ENCODE measurements around the gene FBXW12.
"Not testable (repeated sequence)": the region's sequence is repeated elsewhere in the genome, so short reads cannot be mapped to it uniquely, and the experiment has no call there.

FBXW12 gene, protein sequence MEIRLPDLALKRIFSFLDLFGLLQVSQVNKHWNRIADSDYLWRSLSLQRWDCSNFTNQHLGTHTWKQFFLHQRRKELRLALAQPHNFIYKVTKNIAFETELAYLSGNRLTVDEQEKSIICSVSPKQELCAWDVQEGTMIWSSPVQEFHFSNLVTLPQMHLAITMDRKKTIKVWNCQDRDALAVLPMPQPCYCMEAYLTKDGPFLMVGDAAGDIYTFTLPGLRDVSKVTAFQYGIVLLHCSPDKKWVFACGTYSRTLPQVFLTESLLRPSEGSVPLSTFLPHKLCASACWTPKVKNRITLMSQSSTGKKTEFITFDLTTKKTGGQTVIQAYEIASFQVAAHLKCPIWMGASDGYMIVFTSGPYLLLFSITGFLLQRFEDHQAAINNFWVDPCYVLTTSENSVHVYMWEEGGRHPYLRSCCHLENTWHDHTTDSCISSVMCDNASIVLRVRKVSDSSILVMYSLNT

DNA sequence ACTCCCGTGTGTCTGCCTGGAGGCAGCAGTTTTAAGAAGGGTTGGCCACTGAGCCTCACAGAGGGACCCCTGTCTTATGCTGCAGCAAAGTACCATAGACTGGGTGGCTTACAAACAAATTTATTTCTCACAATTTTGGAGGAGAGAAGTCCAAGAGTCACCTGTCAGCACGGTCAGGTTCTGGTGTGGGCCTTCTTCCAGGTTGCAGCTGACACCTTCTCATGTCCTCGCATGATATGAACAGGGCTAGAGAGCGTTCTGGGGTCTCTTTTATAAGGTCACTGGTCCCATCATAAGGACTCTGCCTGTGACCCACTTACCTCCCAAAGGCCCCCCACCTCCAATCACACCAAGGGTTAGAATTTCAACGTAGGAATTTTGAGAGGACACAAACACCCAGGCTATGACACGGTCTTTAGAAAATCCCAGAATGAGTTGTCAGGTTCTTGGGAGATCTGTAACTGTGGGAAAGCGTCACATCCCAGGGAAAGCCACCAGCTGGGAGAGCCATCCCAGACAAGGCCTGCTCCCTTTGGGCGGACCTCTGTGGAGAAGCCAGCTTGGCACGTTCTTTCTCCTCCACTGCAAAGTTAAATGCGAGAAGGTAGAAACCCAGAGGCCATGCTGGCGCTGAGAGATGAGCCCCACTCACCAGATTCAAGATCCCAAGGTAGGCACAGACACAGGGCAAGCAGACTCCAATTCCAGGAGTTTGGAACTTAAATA is at the start of gene FBXW12:
TSS of gene FBXW12 (plus strand) at position 569 of the 726 bp plus-strand sequence. CDS start 549 bp downstream, outside the sequence.
- DNase-seq (ENCODE audit: low read depth, low spot score), result no peak

DNA sequence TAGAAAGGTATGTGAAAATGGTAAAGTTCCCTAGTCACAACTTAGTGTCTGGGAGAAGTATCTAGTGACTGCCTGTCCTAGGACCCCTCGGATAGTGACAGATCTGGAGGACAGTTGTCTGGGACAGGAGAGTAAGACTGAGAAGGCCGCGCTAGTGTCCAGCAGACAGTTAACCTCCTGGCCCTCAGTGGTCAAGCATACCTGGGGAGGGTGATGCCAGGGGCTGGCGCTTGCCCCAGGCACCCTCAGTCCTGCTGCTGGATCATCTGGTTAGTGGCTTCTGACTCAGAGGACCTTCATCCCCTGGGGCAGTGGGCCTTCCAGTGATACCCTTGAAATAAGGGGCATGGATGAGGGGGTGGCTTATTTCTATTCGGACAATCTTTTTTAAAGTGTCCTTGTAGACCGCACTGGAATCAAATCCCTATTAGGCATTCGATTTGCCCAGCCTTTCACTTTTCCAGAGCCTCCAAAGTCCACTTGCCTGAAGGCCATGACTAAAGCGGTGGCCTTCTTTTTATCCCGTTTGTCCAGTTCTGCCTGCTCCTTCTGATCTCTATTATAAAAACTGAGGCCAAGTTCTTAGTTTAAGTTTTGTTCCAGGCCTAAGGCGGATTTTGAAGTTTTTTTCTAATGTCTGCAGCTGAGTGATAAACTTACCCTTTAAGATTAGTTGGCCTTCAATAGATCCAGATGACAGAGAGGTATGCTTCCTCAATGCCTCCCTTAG is 40.1 kb upstream of the FBXW12 start:
- not testable (repeated sequence) for DNase-seq (ENCODE audit: low read depth, low spot score)

DNA sequence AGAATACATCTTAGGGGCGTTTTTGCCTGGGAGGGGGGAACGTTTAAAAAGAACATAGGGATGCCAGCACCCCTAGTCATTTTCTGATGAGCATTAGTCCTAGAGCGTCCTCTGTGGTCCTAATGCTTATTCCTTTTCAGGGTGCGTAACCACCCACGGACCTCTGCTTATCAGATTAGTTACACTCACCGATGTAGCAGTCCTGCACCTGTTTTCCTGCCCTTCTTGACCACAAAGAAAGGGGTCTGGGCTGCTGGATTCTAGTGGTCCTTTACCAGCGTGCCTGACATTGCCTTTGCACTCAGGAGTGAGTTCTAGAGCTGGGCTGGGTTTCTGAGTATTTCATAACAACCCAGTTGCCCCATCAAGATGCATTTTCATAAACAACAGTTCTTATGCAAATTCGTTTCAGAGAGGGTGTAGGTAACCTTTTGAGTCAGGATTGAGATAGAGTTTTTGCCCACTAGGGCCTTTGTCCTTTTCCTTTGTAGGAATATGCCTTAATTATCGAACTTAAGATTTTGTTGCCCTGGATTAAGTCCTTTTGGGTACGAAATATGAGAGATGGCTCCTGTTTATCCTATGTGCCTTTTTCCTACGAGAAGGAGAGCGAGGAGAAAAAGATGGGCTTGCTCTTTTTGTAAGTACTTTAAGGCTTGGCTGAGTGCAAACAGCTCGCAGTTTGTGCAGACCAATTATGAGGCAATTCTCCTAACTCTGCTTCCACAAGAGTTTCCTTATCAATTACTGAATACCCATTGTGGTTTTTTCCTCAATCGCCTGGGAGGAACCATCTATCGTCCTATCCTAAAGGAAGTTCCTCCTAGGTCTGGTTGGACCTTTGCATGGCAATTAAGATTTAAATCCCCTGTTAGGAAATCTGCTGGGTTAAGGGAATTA is 38.4 kb upstream of the FBXW12 start, which contains the start of gene SPINK8:
TSS of gene SPINK8 (minus strand) at position 316 of the 900 bp plus-strand sequence. CDS start 5,320 bp downstream, outside the sequence.
- not testable (repeated sequence) for DNase-seq (ENCODE audit: low read depth, low spot score)

DNA sequence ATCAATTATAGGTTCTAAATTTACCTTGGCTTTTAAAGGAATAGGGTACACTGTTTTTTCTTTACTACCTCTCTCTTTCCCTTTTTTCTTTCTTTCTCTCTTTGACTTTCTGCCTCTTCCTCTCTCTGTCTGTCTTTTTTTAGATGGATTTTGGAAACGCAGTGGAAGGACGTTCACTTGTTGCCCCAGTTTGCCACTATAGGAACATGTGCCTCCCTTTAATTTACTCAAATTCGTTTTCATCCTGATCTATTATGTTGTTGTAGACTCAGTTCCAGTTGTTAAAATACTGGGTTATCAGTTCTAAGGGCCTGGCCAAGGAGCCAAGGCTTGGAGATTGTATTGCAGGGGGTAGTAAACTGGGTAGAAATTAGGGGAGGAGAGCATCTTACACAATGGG is 37.4 kb upstream of the FBXW12 start:
- no peak for DNase-seq (ENCODE audit: low read depth, low spot score)

DNA sequence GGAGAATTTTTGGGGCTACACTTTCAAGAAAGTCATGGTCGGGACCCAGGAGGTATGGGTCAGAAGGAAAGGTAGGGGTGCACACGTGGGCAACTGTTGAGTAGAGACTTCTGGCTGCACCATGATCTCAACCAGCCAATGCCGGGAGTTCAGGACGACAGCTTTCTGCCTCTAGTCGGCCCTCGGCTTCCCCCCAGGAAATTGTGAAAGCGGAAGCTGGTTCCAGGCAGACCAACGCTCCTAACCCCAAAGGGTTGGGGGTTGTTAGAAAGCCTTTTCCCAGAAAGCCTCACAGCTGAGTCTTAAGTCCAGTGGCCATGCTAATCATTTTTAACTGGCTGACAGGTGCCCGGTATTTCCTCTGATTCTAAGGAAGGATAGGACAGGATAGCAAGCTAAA is 36.7 kb upstream of the FBXW12 start:
- not testable (repeated sequence) for DNase-seq (ENCODE audit: low read depth, low spot score)

DNA sequence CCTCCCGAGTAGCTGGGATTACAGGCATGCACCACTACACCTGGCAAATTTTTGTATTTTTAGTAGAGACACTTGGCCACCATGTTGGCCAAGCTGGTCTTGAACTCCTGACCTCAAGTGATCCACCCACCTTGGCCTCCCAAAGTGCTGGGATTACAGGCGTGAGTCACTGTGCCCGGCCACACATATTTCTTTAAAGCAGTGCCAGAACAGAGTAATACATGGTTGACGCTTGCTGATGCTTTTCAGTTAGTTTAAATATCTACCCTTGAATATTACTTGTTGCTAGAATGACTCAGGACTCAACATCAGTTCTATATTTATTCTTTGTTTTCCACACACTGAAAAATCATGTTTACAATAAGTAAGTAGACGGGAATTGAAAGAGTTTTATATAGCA is 34.5 kb upstream of the FBXW12 start:
- not testable (repeated sequence) for DNase-seq (ENCODE audit: low read depth, low spot score)

DNA sequence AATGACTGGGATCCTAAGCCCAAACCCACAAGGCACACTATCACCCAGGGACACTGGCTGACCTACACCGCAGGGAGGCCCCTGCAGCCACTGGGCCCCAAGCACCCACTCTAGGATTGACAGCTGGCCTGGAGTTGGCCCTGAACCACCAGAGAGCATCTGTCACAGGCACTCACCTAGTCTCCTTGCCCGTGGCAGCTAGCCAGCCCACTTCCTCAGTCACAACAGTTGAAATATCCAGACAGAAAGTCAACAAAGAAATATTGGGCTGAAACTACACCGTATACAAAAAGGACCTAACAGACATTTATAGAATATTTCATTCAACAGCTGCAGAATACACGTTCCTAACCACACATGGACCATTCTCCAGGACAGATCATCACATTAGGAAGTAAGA is 33.4 kb upstream of the FBXW12 start:
- no peak for DNase-seq (ENCODE audit: low read depth, low spot score)

DNA sequence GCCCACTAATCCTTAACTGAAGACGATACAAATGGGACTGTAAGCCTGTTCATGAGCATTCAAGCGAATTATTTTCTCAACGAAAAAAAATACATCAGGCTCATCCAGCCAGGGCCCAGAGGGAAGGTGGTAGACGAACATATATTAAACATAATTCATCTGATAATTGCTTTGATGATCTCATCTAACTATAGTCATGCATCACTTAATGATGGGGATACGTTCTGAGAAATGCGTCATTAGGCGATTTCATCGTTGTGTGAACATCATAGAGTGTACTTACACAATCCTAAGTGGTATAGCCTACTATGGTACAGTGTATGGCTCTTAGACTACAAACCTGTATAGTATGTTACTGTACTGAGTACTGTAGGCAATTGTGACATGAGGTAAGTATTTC is 28.6 kb upstream of the FBXW12 start:
- no peak for DNase-seq (ENCODE audit: low read depth, low spot score)

DNA sequence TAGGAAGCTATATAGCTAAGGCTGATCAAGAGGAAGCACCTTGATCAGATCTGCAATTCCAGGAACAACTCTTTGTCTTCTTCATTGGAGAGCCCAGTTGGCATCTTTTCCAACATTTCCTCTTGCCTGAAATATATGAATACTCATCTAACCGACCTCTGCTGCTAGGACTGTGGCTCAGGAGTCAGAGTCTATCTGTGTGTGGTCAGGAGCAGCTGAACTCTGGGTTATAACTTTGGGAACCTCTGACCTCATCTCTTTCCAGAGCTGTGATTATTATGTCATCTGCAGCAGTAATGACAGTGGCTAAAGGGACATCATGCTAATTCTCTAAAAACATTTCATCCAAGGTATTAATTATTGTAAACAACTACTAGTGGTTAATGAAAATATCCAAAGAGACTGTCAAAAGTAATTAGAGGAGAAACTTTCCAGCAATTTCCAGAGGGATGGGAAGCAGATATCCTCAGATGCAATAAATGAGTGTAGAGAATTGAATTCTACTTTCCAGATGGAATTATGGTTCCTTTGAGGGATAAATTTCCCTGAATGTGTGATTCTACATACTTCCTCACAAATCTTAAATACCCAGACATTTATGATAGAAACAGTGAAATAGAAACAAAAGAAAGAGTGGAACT is 27.0 kb upstream of the FBXW12 start:
- no peak for DNase-seq (ENCODE audit: low read depth, low spot score)

DNA sequence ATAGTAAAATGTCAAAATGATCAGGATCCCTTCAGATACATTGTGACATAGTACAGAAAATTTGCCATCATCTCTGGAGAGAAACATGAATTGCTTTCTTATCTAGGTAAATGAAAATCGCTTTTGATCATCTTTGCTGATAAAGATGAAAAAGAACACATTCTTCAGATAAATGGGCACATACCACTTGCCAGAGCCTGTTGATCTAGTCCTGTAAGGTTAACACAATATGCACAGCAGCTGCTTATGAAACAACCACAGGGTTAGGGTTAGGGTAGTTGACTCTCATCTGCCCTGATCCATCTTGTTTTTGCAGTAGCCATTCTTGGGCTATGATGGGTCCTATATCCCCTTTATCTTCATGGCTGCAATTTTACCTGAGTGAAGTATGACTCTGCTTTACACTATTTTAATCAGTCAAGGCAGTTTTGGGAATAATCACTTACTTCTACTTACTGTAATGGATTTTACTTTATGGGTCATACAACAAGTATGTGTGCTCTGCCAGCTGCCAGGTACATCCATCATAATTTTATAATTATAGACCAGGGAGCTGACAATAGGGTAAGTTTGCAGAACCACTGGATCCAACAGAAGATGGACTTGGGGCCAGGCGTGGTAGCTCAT is 26.0 kb upstream of the FBXW12 start:
- no peak for DNase-seq (ENCODE audit: low read depth, low spot score)

DNA sequence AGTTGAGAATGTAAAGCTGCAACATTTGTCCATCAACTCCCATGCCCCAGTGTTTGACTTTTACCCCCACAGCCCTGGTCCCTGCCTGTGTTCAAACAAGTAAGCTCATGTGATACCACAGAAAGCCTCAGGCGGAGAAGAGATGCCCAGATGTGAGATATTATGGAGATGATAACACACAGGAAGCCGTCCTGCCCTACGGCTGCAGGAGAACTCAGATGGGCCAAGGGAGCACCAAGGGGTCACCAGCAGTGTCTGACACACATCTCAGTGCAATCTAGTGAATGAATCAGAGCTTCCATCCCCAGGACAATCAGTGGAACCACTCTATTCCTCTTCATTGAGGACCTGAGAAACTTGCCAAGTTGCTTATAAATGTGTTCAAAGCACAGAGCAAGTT is 24.5 kb upstream of the FBXW12 start:
- DNase-seq (ENCODE audit: low read depth, low spot score), result no peak

DNA sequence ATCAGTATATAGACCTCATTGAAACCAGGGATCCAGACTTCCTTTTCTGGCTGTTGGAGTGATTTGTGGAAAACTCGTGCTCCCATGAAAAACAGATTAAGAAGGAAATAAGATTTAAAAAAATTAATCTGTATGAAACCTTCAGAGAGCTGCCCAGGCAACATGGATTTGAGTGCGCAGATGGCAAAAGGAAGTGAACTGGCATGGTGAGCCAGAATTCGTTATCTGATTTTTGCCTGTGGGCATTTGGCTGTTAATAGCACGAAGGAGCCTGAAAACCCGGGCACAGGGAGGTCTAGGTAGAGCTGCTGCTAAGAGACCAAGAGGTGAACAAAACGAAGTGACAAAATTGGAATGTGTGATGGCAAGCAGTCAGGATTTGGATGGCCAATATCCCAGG is 19.5 kb upstream of the FBXW12 start:
- DNase-seq (ENCODE audit: low read depth, low spot score), result no peak

DNA sequence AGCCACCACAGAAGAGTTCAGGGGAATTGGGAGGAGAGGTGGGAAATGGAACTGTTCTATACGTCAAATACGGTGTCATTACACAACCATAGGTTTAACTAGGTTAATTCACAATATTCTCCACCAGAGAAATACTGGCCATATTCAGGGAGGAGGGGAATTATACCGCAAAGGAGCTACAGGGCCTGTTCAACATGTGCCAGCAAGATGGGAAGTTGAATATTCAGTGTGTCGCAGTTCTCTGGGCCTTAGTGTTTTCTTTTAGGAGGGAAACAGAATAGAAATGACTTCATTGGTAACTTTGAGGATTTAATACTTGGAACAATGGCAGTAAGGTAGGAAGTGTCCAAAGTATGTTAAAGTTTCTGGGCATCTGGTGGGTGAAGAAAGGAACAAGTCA is 18.0 kb upstream of the FBXW12 start:
- no peak for DNase-seq (ENCODE audit: low read depth, low spot score)

DNA sequence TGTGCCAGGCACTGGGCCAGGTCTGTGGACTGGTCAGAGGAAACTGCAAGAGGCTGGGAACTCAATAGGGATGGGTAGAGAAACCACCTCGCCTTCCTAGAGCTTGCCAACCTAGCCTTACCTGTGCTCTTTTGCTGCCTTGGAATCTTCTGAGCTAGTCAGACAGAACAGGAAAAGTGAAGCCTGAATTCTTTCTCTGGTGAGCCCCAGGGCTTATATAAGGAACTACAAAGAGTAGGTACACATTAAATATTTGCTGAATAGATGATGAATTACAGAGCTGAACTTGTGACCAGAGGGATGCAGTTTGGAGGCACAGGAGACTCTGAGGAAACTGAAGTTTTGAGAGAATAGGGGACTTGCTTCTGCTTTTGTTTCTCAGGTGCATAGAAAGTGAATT is 15.6 kb upstream of the FBXW12 start:
- DNase-seq (ENCODE audit: low read depth, low spot score), result no peak

DNA sequence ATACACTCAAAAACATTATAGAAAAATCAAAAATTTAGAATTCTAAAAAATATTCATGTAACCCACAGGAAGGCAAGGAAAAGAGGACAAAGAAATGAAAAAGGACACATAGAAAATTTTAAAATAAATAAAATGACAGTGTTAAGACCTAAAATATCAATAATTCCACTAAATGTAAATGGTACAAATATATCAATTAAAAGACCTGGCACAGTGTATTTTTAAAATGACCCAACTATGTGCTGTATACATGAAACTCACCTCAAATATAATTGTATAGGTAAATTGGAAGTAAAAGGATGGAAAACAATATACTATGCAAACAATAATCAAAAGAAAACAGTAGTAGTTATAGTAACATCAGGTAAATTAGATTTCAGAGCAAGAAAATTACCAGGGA is 10.1 kb upstream of the FBXW12 start:
- DNase-seq (ENCODE audit: low read depth, low spot score), result no peak

DNA sequence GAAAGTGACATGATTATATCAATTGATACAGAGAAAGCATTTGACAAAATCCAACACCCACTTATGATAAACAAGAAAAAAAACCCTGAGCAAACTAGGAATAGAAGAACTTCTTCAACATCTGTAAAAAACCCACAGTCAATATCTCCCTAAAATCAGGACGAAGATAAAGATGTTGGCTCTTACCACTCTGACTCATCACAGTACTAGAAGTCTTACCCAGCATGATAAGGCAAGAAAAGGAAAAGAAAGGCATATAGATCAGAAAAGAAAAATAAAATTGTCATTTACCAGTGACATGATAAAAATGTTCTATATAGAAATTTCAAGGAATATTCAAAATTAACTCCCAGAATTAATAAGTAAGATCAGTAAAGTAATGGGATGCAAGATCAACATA is 7.2 kb upstream of the FBXW12 start:
- DNase-seq (ENCODE audit: low read depth, low spot score), result no peak

DNA sequence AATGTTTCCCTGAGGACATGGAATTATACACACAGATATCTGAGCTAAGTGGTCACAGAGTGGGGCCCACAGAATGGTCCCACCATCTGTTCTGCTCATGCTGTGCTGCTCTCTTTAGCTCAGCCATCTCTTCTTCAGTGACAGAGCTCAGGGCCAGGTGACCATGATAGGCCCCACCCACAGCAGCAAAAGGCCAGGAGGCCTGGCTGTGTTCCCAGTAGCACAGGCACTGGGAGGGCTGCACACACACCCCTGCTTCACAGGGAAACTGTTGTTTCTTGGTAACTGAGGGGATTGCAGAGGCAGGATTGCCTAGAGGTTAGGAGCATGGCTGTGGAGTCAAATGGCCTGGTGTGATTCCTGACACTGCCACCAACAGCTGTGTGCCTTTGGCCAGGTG is 4.8 kb upstream of the FBXW12 start:
- DNase-seq (ENCODE audit: low read depth, low spot score), result no peak

DNA sequence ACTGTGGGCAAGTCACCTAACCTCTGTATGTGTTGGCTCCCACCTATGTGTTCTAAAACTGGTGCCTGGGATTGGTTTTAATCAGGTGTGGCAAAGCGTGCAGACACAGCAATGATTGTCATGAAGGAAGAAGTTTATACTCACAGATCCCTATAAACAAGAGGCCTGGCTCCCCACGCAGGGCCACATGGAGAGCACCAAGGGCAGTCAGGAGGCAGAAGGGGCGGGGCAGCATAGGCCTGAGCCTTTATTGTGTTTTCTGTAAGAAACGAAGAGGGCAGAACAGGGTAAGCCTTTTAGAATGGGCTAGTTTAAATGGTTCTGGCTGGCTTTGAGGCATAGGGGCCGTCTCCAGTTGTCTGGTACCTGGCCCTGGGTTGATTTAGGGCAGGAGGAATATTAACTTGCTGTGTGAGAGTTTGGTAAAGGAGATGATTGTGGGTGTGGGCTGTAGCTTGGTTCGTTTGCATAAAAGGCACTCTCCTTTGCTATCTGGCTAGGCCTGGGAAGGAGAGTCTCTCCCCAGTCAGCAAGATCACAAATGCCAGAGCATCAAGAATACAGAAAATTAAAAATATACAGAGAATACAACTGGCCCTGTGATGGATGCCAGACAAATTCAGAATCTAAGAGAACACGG is 2.2 kb upstream of the FBXW12 start:
- no peak for DNase-seq (ENCODE audit: low read depth, low spot score)

DNA sequence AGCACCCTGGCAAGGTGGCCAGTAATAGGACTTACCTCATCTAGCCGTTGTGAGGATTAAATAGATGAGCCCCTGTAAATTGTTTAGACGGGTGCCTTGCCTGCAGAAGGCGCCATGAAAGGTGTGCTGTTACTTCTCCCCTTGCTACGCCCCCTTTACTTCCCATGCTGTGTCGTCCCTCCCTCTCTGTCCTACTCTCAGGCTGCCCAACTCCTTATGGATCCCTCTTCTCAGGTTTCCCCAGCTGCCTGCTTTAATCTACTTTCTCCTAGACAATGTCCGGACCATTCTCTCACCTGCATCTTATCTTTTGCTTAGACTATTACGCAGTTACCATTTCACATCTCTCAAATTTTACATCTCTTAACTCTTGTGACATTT is 1.7 kb upstream of the FBXW12 start:
- no peak for DNase-seq (ENCODE audit: low read depth, low spot score)

DNA sequence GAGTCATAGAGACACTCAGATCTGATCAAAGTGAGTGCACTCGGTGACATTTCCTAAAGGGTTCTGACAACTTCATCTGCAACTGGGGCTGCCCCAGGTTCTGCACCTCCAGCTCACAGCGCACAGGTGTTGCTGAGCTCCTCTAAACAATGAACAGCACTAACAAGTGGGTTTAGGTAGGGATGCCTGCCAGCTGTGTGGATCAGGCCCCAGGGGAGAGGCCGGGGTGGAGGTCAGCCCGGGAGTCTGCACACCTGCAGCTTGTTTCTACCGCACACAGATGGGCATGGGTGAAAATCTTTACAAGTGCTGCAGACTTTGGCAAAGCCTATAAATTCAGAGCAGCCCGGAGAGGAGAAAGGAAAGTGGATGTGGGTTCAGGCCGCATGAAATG is 355 bp downstream of the FBXW12 start:
- no peak for DNase-seq (ENCODE audit: low read depth, low spot score)
